Caki2 (cell line): ENCODE results near the gene FTL. TPM values are rescaled to one million over a fixed set of nuclear protein-coding genes. Genes with fewer than 3 reads are reported as not detected.
"Not testable (repeated sequence)": the region's sequence is repeated elsewhere in the genome, so short reads cannot be mapped to it uniquely, and the experiment has no call there.

Experiments used
- DNase-seq: peaks from one replicate; pipeline ENCODE4 v3.0.0-alpha.2; 2015; ENCODE audit warnings: low read depth
- in situ Hi-C: cut with HindIII; loops from 2 replicates; pipeline ENCODE4 v1.10.0; 2016; ENCODE audit warnings: low sequenced_read_pairs, low pct_unique_long_range_greater_than_20kb, mixed read lengths
- total RNA-seq: library from RNA; depleted of rRNA; stranded (reverse); fragments of >200 nt; shearing (Covaris generic); gene quantifications from 2 replicates; pipeline ENCODE4 v1.2.3, GENCODE V29; 2014; ENCODE audit warnings: low replicate concordance; rRNA removed

The FTL gene
- 13,494 and 14,762 TPM in 2 replicates for total RNA-seq

GRCh38 chr19:48965040-48965805, at the start of gene FTL:
FTL (plus strand) TSS chr19:48965309; CDS start chr19:48965508, 199 bp downstream.
- peak; percentile 97 for DNase-seq
- in situ Hi-C loops, result no loop called here

GRCh38 chr19:48915757-48916156, 49.4 kb upstream of the FTL start:
- DNase-seq, result no peak
- in situ Hi-C loops, result no loop called here

GRCh38 chr19:48918071-48918470, 47.0 kb upstream of the FTL start:
- in situ Hi-C loops, result no loop called here

GRCh38 chr19:48918801-48919247, 46.3 kb upstream of the FTL start:
- DNase-seq, result no peak
- in situ Hi-C loops, result no loop called here

More at GRCh38 chr19:48918071-48918470, 47.0 kb upstream of the FTL start:
- DNase-seq, result no peak

- DNase-seq, in situ Hi-C loops: not testable (repeated sequence)
Observed at GRCh38 chr19:48919271-48919670, 45.8 kb upstream of the FTL start.

GRCh38 chr19:48920949-48921348, 44.2 kb upstream of the FTL start:
- no peak for DNase-seq
- in situ Hi-C loops, result no loop called here

- in situ Hi-C loops, result no loop called here
- no peak for DNase-seq
Observed at GRCh38 chr19:48921721-48922500, 43.2 kb upstream of the FTL start.

GRCh38 chr19:48922548-48923490, 42.3 kb upstream of the FTL start:
- in situ Hi-C loops, result no loop called here
- DNase-seq, result no peak

GRCh38 chr19:48925240-48925843, 39.8 kb upstream of the FTL start:
- in situ Hi-C loops, result no loop called here
- peak; percentile 84 for DNase-seq

- in situ Hi-C loops, result not testable (repeated sequence)
Observed at GRCh38 chr19:48925890-48926289, 39.2 kb upstream of the FTL start.

GRCh38 chr19:48926909-48927308, 38.2 kb upstream of the FTL start:
- peak; percentile 81 for DNase-seq
- in situ Hi-C loops, result no loop called here

More at GRCh38 chr19:48925890-48926289, 39.2 kb upstream of the FTL start:
- not testable (repeated sequence) for DNase-seq

- in situ Hi-C loops, result not testable (repeated sequence)
Observed at GRCh38 chr19:48927692-48928091, 37.4 kb upstream of the FTL start.

GRCh38 chr19:48928164-48929025, 36.7 kb upstream of the FTL start:
- in situ Hi-C loops, result no loop called here
- no peak for DNase-seq

More at GRCh38 chr19:48927692-48928091, 37.4 kb upstream of the FTL start:
- DNase-seq, result not testable (repeated sequence)

GRCh38 chr19:48933382-48933932, 31.7 kb upstream of the FTL start, which contains the start of gene DHDH:
DHDH (plus strand) TSS chr19:48933699; CDS start chr19:48933722, 23 bp downstream.
- DNase-seq, result peak; percentile 84
- in situ Hi-C loops, result no loop called here

- in situ Hi-C loops, result no loop called here
- DNase-seq, result no peak
Observed at GRCh38 chr19:48934837-48935236, 30.3 kb upstream of the FTL start.

GRCh38 chr19:48935864-48936263, 29.2 kb upstream of the FTL start:
- in situ Hi-C loops, result no loop called here
- no peak for DNase-seq
